DOHH2 (cell line): ENCODE data around the gene ZNF552.

Source experiments
- H3F3A ChIP-seq: fragments of 200-600 bp; sonication (generic), shearing (Covaris generic); 2 replicates; pipeline ENCODE4 v1.6.0; 2016; ENCODE audit warnings: antibody characterized with exemption, mild to moderate bottlenecking; ENCODE audit not compliant: control insufficient read depth, insufficient read depth
- H3K27ac ChIP-seq: fragments of 200-600 bp; sonication (generic); 2 replicates; pipeline ENCODE4 v1.5.1; 2014; ENCODE audit warnings: low read depth, mild to moderate bottlenecking, low read length, moderate library complexity
- H3K27me3 ChIP-seq: fragments of 200-600 bp; sonication (generic); 2 replicates; pipeline ENCODE4 v1.6.1; 2014; ENCODE audit warnings: mild to moderate bottlenecking, low read length, mixed read lengths; ENCODE audit not compliant: control insufficient read depth
- H3K36me3 ChIP-seq: fragments of 200-600 bp; sonication (generic); 2 replicates; pipeline ENCODE4 v1.6.1; 2014; ENCODE audit warnings: mild to moderate bottlenecking, low read length, moderate library complexity, mixed read lengths; ENCODE audit not compliant: control insufficient read depth
- H3K4me1 ChIP-seq: fragments of 200-600 bp; sonication (generic); 2 replicates; pipeline ENCODE4 v1.6.1; 2014; ENCODE audit warnings: mild to moderate bottlenecking, low read length, mixed read lengths; ENCODE audit not compliant: control insufficient read depth
- H3K4me2 ChIP-seq: fragments of 200-600 bp; sonication (generic); 2 replicates; pipeline ENCODE4 v1.6.0; 2014; ENCODE audit warnings: mild to moderate bottlenecking, low read length, moderate library complexity
- H3K4me3 ChIP-seq: fragments of 200-600 bp; sonication (generic); 2 replicates; pipeline ENCODE4 v1.5.1; 2014; ENCODE audit warnings: mild to moderate bottlenecking, low read length, mixed read lengths
- H3K79me2 ChIP-seq: fragments of 200-600 bp; sonication (generic); 2 replicates; pipeline ENCODE4 v1.6.1; 2014; ENCODE audit warnings: mild to moderate bottlenecking, low read length, mixed read lengths; ENCODE audit not compliant: control insufficient read depth
- H3K9me2 ChIP-seq: fragments of 200-600 bp; sonication (generic); replicated peaks from 2 replicates; pipeline ENCODE4 v1.6.1; 2014; ENCODE audit warnings: mild to moderate bottlenecking, low read length, mixed read lengths; ENCODE audit not compliant: control insufficient read depth
- H3K9me3 ChIP-seq: fragments of 200-600 bp; sonication (generic); 2 replicates; pipeline ENCODE4 v1.6.1; 2014; ENCODE audit warnings: antibody characterized with exemption, low read length, mixed read lengths; ENCODE audit not compliant: control insufficient read depth, insufficient read depth
- H4K20me1 ChIP-seq: fragments of 200-600 bp; sonication (generic); 2 replicates; pipeline ENCODE4 v1.6.0; 2014; ENCODE audit warnings: low read depth, mild to moderate bottlenecking, antibody characterized with exemption, low read length, moderate library complexity; ENCODE audit not compliant: control insufficient read depth, insufficient read depth
- EZH2phosphoT487 ChIP-seq: fragments of 200-600 bp; sonication (generic); IDR thresholded peaks from 2 replicates; pipeline ENCODE4 v1.6.1; 2017; ENCODE audit warnings: borderline replicate concordance, mild to moderate bottlenecking, antibody characterized with exemption, low read length, moderate library complexity, mixed read lengths
- TF ChIP-seq, protein P1 (sequence below): fragments of 200-600 bp; sonication (generic); IDR thresholded peaks from one replicate; pipeline ENCODE4 v1.5.1; 2014; ENCODE audit warnings: antibody characterized with exemption, mild to moderate bottlenecking, low read depth, low read length; ENCODE audit not compliant: poor library complexity, severe bottlenecking

The ZNF552 gene

DNA sequence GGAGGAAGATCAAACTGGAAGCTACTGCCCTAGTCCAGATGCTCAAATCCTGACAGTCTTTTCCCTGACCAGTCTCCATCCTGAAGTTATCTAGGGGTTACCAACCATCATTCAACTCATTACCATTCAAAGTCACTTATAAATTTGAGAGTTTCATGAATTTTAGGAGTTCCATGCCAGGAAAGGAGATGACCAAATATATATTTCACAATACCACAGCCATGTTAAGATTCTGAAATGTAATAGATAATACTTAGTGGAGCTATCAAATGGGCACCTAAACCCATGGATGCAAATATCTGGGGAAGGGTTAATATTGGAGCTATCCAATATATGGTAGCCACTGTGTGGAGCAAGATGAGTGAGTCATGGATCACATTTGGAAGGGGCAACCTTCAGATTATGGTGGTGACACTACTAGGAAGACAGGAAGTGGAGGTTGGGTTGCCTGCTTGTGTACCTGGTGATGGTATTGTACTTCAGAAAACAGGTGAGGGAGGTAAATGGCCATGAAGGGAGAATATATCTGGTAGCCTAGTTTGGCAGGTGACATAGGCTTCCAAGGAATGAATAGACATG, 26.5 kb downstream of the ZNF552 start:
- Histone ChIP-seq H3K4me1 (no peaks in the 10 kb centered on the region), H3K79me2 (no peaks in the 10 kb centered on the region), H3K4me3 (no peak overlapping the region), H3K9me2 (no peaks in the 10 kb centered on the region), H3K27me3 (no peaks in the 10 kb centered on the region), H3K4me2 (no peak overlapping the region), H3K9me3 (peaks cover 30% of the 10 kb centered on the region; the same call in 1 of the 2 replicates), H3K27ac (no peak overlapping the region), H3F3A (no peaks in the 10 kb centered on the region), H4K20me1 (no peaks in the 10 kb centered on the region), H3K36me3 (peaks cover 12% of the 10 kb centered on the region; the same call in 1 of the 2 replicates)
- TF ChIP-seq, protein P1, sequence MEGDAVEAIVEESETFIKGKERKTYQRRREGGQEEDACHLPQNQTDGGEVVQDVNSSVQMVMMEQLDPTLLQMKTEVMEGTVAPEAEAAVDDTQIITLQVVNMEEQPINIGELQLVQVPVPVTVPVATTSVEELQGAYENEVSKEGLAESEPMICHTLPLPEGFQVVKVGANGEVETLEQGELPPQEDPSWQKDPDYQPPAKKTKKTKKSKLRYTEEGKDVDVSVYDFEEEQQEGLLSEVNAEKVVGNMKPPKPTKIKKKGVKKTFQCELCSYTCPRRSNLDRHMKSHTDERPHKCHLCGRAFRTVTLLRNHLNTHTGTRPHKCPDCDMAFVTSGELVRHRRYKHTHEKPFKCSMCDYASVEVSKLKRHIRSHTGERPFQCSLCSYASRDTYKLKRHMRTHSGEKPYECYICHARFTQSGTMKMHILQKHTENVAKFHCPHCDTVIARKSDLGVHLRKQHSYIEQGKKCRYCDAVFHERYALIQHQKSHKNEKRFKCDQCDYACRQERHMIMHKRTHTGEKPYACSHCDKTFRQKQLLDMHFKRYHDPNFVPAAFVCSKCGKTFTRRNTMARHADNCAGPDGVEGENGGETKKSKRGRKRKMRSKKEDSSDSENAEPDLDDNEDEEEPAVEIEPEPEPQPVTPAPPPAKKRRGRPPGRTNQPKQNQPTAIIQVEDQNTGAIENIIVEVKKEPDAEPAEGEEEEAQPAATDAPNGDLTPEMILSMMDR = no peak
- no peak for TF ChIP-seq EZH2phosphoT487

DNA sequence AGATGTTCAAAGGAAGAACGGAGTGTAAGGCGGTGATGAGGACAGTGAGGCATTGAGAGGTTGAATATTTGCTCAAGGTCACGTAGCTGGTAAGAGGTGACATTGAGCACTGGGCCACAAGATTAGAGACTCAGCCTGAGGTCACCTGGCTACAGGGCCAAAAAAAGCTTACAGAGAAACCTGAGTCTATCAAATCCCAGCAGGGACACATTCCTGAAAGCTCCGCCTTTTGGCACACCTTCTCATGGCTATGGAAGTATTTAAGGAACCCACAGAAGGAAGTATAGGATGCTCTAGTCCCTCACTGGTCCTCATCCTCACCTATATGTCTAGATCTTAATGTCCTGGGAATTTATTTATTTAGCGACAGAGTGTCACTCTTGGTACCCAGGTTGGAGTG, 27.8 kb downstream of the ZNF552 start:
- H3K27me3 ChIP-seq = no peaks in the 10 kb centered on the region
- no peaks in the 10 kb centered on the region for H3K4me1 ChIP-seq
- no peaks in the 10 kb centered on the region for H3F3A ChIP-seq
- peaks cover 2% of the 10 kb centered on the region; the same call in 1 of the 2 replicates for H3K79me2 ChIP-seq
- peaks cover 11% of the 10 kb centered on the region for H3K36me3 ChIP-seq
- no peak overlapping the region for H3K27ac ChIP-seq
- no peaks in the 10 kb centered on the region for H4K20me1 ChIP-seq
- H3K9me3 ChIP-seq = peaks cover 32% of the 10 kb centered on the region; the same call in 1 of the 2 replicates
- TF ChIP-seq, protein P1 = no peak
- no peak for TF ChIP-seq EZH2phosphoT487
- no peak overlapping the region for H3K4me3 ChIP-seq
- H3K4me2 ChIP-seq = no peak overlapping the region
- H3K9me2 ChIP-seq = no peaks in the 10 kb centered on the region

DNA sequence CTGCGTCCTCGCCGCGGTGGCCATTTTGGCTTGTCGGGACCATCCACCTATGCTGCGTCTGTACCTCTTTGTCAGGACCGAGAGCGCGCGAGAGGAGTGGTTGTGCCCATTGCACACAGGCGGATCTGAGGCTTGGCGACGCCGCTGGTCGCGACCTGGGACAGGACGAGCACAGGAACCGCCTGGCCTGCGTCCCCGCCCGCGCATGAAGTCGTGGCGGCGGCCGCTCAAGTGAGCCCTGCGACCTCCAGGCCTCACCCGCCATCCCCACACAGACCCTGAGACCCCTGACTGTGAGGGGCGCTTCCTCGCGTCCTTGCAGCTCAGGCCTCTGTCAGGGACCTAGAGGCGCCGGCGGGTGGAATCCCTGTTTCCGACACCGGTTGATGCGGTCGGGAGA, 28.4 kb downstream of the ZNF552 start:
- Histone ChIP-seq H3K9me3 (peaks cover 36% of the 10 kb centered on the region; the same call in 1 of the 2 replicates), H4K20me1 (no peaks in the 10 kb centered on the region), H3K27me3 (no peaks in the 10 kb centered on the region), H3K79me2 (peaks cover 5% of the 10 kb centered on the region; the same call in 1 of the 2 replicates), H3K4me1 (no peaks in the 10 kb centered on the region), H3K27ac (no peak overlapping the region), H3K4me2 (no peak overlapping the region), H3K36me3 (peaks cover 13% of the 10 kb centered on the region), H3F3A (no peaks in the 10 kb centered on the region), H3K4me3 (no peak overlapping the region), H3K9me2 (no peaks in the 10 kb centered on the region)
- TF ChIP-seq EZH2phosphoT487 = no peak
- TF ChIP-seq, protein P1 = no peak
